Measurements from ENCODE around the gene OLIG2. TPM values are rescaled to one million over a fixed set of nuclear protein-coding genes. Genes with fewer than 3 reads are reported as not detected.

The OLIG2 gene
- total RNA-seq, 4 donors from 2014 or later: 0.10 TPM; not detected in 3

- Histone ChIP-seq H3K4me1 (peaks cover 0 to 8% of the 10 kb centered on the region in 2 donors), H3K36me3 (no peaks in the 10 kb centered on the region), H3K27ac (no peak overlapping the region), H3K4me3 (peak overlapping the region in 1 of 4 donors; percentile 3), H3K27me3 (no peaks in the 10 kb centered on the region), H3K9me3 (no peaks in the 10 kb centered on the region)
- DNase-seq: no peak
- ATAC-seq: peak; percentile 57 to 75
- in situ Hi-C loops (cut with MboI; ENCODE audit: low sequenced_read_pairs in 4 of 4): no loop called here
- intact Hi-C loops (cut with DNase I; ENCODE audit: low total_unique reads): no loop called here
- no peak for TF ChIP-seq POLR2A (IDR thresholded peaks at IDR 0.05)
- TF ChIP-seq, protein P1, sequence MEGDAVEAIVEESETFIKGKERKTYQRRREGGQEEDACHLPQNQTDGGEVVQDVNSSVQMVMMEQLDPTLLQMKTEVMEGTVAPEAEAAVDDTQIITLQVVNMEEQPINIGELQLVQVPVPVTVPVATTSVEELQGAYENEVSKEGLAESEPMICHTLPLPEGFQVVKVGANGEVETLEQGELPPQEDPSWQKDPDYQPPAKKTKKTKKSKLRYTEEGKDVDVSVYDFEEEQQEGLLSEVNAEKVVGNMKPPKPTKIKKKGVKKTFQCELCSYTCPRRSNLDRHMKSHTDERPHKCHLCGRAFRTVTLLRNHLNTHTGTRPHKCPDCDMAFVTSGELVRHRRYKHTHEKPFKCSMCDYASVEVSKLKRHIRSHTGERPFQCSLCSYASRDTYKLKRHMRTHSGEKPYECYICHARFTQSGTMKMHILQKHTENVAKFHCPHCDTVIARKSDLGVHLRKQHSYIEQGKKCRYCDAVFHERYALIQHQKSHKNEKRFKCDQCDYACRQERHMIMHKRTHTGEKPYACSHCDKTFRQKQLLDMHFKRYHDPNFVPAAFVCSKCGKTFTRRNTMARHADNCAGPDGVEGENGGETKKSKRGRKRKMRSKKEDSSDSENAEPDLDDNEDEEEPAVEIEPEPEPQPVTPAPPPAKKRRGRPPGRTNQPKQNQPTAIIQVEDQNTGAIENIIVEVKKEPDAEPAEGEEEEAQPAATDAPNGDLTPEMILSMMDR (IDR thresholded peaks at IDR 0.05 in 4 of 5, conservative IDR thresholded peaks at IDR 0.05 in 1 of 5): no peak
Measured at GRCh38 chr21:33051925-33052324, 26.2 kb downstream of the OLIG2 start.

DNA sequence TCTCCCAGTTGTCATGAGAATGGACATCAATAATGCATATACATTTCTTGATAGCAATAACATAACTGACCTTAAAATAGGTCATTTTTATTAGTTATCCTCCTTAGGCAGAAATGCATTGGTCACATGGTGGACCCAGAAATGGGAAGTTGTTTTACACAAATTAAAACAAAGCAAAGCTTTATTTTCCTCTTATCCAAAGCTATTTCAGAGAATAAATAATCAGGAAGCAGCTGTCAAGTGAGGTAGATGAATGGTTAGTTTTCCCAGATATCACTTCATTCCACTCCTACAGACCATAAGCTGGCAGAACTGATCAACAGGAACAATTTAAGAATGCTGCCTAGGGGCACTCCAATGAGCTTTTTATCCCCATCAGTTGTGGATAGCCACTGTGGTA is 28.2 kb downstream of the OLIG2 start:
- Histone ChIP-seq H3K4me1 (peaks cover 13 to 17% of the 10 kb centered on the region in 2 donors), H3K27ac (no peak overlapping the region), H3K36me3 (no peaks in the 10 kb centered on the region), H3K4me3 (no peak overlapping the region), H3K27me3 (no peaks in the 10 kb centered on the region), H3K9me3 (no peaks in the 10 kb centered on the region)
- DNase-seq (no peak), ATAC-seq (no peak)
- no peak for TF ChIP-seq POLR2A (IDR thresholded peaks at IDR 0.05)
- TF ChIP-seq, protein P1 (IDR thresholded peaks at IDR 0.05 in 4 of 5, conservative IDR thresholded peaks at IDR 0.05 in 1 of 5): no peak
- in situ Hi-C loops (cut with MboI; ENCODE audit: low sequenced_read_pairs in 4 of 4) (no loop called here), intact Hi-C loops (cut with DNase I; ENCODE audit: low total_unique reads) (no loop called here)

DNA sequence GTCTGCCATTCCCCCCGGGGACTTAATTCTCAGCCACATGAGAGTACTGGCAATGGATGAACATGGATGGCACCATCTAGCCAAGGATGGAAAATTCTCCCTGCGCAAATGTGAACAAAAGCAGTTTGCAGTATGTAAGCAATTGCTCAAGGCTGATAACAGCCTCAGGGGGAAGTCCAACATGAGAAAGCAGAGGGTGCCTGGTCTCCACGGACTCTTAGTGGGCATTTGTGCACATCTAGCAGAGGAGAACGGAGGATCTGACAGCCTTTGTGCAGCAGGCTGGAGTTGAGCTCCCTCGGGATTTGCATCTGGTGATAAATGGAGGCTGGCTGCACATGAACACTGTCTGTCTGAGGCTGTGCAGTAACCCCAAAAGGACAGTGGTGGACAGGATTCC is 30.3 kb downstream of the OLIG2 start:
- no peaks in the 10 kb centered on the region for H3K9me3 ChIP-seq
- no peaks in the 10 kb centered on the region for H3K36me3 ChIP-seq
- H3K27ac ChIP-seq: no peak overlapping the region
- peaks cover 23 to 29% of the 10 kb centered on the region in 2 donors for H3K4me1 ChIP-seq
- no peak overlapping the region for H3K4me3 ChIP-seq
- in situ Hi-C loops (cut with MboI; ENCODE audit: low sequenced_read_pairs in 4 of 4) (no loop called here), intact Hi-C loops (cut with DNase I; ENCODE audit: low total_unique reads) (no loop called here)
- DNase-seq (no peak), ATAC-seq (no peak)
- TF ChIP-seq, protein P1 (IDR thresholded peaks at IDR 0.05 in 4 of 5, conservative IDR thresholded peaks at IDR 0.05 in 1 of 5): no peak
- TF ChIP-seq POLR2A (IDR thresholded peaks at IDR 0.05): no peak
- H3K27me3 ChIP-seq: no peaks in the 10 kb centered on the region

DNA sequence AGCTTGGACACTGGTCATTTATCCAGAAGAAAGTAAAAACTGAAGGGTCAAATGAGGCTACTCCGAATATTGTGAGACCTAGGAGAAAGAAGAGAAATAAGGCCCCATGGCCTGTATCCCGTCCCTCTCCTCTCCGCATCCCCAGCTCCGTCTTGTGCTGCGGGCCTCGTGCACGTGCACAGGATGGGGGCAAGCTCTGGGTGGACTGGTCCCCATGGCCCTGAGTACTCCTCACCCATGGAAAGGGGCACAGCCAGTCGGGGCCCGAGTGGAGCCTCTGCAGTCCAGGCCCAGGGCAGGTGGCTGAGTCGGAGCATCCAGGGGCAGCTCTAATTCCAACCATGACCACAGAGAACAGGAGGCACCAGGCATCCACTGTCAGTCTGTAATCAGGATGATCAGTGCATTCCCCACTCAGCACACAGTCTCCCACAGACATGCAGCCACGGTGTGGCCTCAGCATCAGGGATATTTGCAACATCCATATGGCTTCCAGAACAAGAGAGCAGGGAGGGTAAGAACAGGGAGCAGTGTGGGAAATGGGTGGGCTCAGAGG is 31.7 kb downstream of the OLIG2 start:
- H3K4me1 ChIP-seq: peaks cover 20 to 23% of the 10 kb centered on the region in 2 donors
- H3K4me3 ChIP-seq: no peak overlapping the region
- intact Hi-C loops (cut with DNase I; ENCODE audit: low total_unique reads) (no loop called here), in situ Hi-C loops (cut with MboI; ENCODE audit: low sequenced_read_pairs in 4 of 4) (no loop called here)
- no peak for DNase-seq
- TF ChIP-seq POLR2A (IDR thresholded peaks at IDR 0.05): no peak
- TF ChIP-seq, protein P1 (IDR thresholded peaks at IDR 0.05 in 4 of 5, conservative IDR thresholded peaks at IDR 0.05 in 1 of 5): no peak
- no peaks in the 10 kb centered on the region for H3K27me3 ChIP-seq
- no peaks in the 10 kb centered on the region for H3K36me3 ChIP-seq
- no peak overlapping the region for H3K27ac ChIP-seq
- no peaks in the 10 kb centered on the region for H3K9me3 ChIP-seq
- ATAC-seq: no peak

GRCh38 chr21:33058527-33058926 is 32.8 kb downstream of the OLIG2 start:
- Histone ChIP-seq H3K4me3 (no peak overlapping the region), H3K9me3 (no peaks in the 10 kb centered on the region), H3K27me3 (peaks cover 0 to 2% (median 0%) of the 10 kb centered on the region in 3 donors), H3K27ac (peak overlapping the region in 3 of 4 donors; percentile 5 to 51 (median 38)), H3K36me3 (no peaks in the 10 kb centered on the region), H3K4me1 (peaks cover 20 to 23% of the 10 kb centered on the region in 2 donors)
- ATAC-seq (peak; percentile 59 to 73), DNase-seq (peak; percentile 35 to 52)
- in situ Hi-C loops (cut with MboI; ENCODE audit: low sequenced_read_pairs in 4 of 4): no loop called here
- intact Hi-C loops (cut with DNase I; ENCODE audit: low total_unique reads): no loop called here
- TF ChIP-seq POLR2A (IDR thresholded peaks at IDR 0.05): no peak

Data from gastrocnemius medialis (tissue), 4 donors.